Measurements from ENCODE around the gene CADM2. TPM values are rescaled to one million over a fixed set of nuclear protein-coding genes. Genes with fewer than 3 reads are reported as not detected.
A peak's percentile ranks its signal among the peaks of the same experiment; 100 is the strongest.

The CADM2 gene
- total RNA-seq, 1 experiment from 2014 or later: not detected

DNA sequence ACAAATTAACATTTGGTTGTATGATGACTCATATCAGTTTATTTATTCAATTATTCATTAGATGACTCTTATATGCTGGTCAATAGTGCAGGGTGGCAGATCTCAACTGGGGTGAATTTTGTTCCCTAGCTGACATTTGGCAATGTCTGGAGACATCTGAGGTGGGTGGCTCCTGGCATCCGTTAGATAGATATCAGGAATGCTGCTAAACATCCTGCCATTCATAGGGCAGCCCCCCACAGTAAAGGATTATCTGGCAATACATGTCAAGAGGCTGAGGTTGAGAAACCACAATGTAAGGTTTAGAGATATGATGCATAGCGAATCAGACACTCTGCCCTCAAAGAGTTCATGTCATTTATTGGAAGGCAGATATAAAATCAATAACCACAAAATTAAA is 719.9 kb downstream of the CADM2 start:
- no peaks in the 10 kb centered on the region for H3K9me3 Mint-ChIP-seq (ENCODE audit: unreplicated experiment)
- ChIA-PET CTCF (no interaction called here), POLR2A (no interaction called here)
- no peak overlapping the region for H3K4me3 Mint-ChIP-seq (ENCODE audit: unreplicated experiment)
- TF ChIP-seq, protein P1, sequence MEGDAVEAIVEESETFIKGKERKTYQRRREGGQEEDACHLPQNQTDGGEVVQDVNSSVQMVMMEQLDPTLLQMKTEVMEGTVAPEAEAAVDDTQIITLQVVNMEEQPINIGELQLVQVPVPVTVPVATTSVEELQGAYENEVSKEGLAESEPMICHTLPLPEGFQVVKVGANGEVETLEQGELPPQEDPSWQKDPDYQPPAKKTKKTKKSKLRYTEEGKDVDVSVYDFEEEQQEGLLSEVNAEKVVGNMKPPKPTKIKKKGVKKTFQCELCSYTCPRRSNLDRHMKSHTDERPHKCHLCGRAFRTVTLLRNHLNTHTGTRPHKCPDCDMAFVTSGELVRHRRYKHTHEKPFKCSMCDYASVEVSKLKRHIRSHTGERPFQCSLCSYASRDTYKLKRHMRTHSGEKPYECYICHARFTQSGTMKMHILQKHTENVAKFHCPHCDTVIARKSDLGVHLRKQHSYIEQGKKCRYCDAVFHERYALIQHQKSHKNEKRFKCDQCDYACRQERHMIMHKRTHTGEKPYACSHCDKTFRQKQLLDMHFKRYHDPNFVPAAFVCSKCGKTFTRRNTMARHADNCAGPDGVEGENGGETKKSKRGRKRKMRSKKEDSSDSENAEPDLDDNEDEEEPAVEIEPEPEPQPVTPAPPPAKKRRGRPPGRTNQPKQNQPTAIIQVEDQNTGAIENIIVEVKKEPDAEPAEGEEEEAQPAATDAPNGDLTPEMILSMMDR (IDR thresholded peaks at IDR 0.05; ENCODE audit: unreplicated experiment): no peak
- H3K4me1 Mint-ChIP-seq (ENCODE audit: insufficient read depth, unreplicated experiment): no peaks in the 10 kb centered on the region
- intact Hi-C loops (cut with micrococcal nuclease): no loop called here
- BruUV-seq (replicated peaks): no TSS peak
- DNase-seq (ENCODE audit: unreplicated experiment): no peak
- H3K36me3 Mint-ChIP-seq (ENCODE audit: insufficient read depth, unreplicated experiment): no peaks in the 10 kb centered on the region
- no peak overlapping the region for H3K27ac Mint-ChIP-seq (ENCODE audit: low read depth, unreplicated experiment)
- peaks cover 39% of the 10 kb centered on the region for H3K27me3 Mint-ChIP-seq (ENCODE audit: insufficient read depth, unreplicated experiment)

DNA sequence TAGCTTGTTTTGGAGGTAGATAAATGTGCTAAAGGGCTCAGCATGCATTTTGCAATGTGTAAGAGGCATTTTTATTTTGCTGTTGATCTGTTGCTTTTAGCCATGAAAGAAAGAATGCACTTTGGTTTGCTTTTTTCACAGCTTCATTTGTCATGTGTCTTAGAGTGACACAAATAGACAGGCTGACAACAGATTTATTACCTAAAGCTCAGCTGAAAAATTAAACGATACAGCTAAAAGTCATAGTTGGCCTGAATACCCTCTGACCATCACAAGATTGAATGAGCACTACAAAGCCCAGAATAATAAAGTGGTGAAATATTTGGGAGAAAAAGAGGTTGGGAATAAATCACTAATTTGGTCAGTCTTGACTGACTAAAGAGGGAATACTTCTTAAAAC is 723.1 kb downstream of the CADM2 start:
- H3K27me3 Mint-ChIP-seq (ENCODE audit: insufficient read depth, unreplicated experiment): peaks cover 27% of the 10 kb centered on the region
- no peak overlapping the region for H3K27ac Mint-ChIP-seq (ENCODE audit: low read depth, unreplicated experiment)
- no peaks in the 10 kb centered on the region for H3K36me3 Mint-ChIP-seq (ENCODE audit: insufficient read depth, unreplicated experiment)
- DNase-seq (ENCODE audit: unreplicated experiment): no peak
- no TSS peak for BruUV-seq (replicated peaks)
- H3K4me1 Mint-ChIP-seq (ENCODE audit: insufficient read depth, unreplicated experiment): no peaks in the 10 kb centered on the region
- CTCF ChIA-PET: no interaction called here
- intact Hi-C loops (cut with micrococcal nuclease): no loop called here
- H3K4me3 Mint-ChIP-seq (ENCODE audit: unreplicated experiment): no peak overlapping the region
- TF ChIP-seq, protein P1 (IDR thresholded peaks at IDR 0.05; ENCODE audit: unreplicated experiment): no peak
- POLR2A ChIA-PET: no interaction called here
- no peaks in the 10 kb centered on the region for H3K9me3 Mint-ChIP-seq (ENCODE audit: unreplicated experiment)

DNA sequence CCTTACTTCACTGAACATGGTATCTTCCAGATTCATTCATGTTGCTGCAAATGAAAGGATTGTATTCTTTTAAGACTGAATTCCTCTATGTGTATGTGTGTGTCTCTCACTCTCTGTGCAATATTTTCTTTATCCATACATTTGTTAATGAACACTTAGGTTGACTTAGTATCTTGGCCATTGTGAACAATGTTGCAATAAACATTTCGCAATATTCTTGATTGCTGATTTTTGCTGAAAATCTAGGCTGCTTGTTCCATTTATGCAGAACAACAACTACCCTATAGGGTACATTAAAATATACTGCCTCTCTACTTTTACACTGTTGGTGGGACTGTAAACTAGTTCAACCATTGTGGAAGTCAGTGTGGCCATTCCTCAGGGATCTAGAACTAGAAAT is 732.4 kb downstream of the CADM2 start:
- intact Hi-C loops (cut with micrococcal nuclease): no loop called here
- no peak overlapping the region for H3K4me3 Mint-ChIP-seq (ENCODE audit: unreplicated experiment)
- H3K27ac Mint-ChIP-seq (ENCODE audit: low read depth, unreplicated experiment): no peak overlapping the region
- H3K36me3 Mint-ChIP-seq (ENCODE audit: insufficient read depth, unreplicated experiment): no peaks in the 10 kb centered on the region
- ChIA-PET POLR2A (no interaction called here), CTCF (no interaction called here)
- DNase-seq (ENCODE audit: unreplicated experiment): peak; percentile 17
- no peaks in the 10 kb centered on the region for H3K27me3 Mint-ChIP-seq (ENCODE audit: insufficient read depth, unreplicated experiment)
- TF ChIP-seq, protein P1 (IDR thresholded peaks at IDR 0.05; ENCODE audit: unreplicated experiment): no peak
- no peaks in the 10 kb centered on the region for H3K9me3 Mint-ChIP-seq (ENCODE audit: unreplicated experiment)
- H3K4me1 Mint-ChIP-seq (ENCODE audit: insufficient read depth, unreplicated experiment): no peaks in the 10 kb centered on the region
- BruUV-seq (replicated peaks): no TSS peak

DNA sequence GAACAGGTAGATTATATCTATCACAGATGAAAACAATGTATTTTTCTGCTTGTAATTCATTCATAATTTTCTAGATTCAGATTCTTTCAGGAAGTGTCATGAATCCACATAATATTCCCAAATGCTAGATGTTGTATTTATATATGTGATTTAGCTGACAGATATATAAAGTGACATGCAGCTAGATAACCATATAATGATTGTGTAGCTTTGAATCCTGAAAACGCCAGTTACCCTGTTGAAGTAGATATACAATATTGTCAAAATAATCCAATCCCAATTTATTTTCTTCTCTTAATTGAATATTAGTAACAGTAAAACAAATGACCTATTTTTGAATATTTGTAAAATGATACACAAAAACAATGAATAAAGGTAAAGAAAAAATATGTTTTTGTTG is 738.4 kb downstream of the CADM2 start:
- POLR2A ChIA-PET: no interaction called here

More for the DNA sequence above, 738.4 kb downstream of the CADM2 start:
- Mint-ChIP-seq H3K4me1 (ENCODE audit: insufficient read depth, unreplicated experiment) (no peaks in the 10 kb centered on the region), H3K27ac (ENCODE audit: low read depth, unreplicated experiment) (no peak overlapping the region), H3K9me3 (ENCODE audit: unreplicated experiment) (no peaks in the 10 kb centered on the region), H3K4me3 (ENCODE audit: unreplicated experiment) (no peak overlapping the region), H3K36me3 (ENCODE audit: insufficient read depth, unreplicated experiment) (no peaks in the 10 kb centered on the region), H3K27me3 (ENCODE audit: insufficient read depth, unreplicated experiment) (no peaks in the 10 kb centered on the region)
- DNase-seq (ENCODE audit: unreplicated experiment): no peak
- TF ChIP-seq, protein P1 (IDR thresholded peaks at IDR 0.05; ENCODE audit: unreplicated experiment): no peak
- intact Hi-C loops (cut with micrococcal nuclease): no loop called here
- CTCF ChIA-PET: no interaction called here
- no TSS peak for BruUV-seq (replicated peaks)

Data from MCF 10A (cell line).